SK-N-SH (cell line): ENCODE results near the gene TRPV6.

Experiments
- EZH2phosphoT487 ChIP-seq: fragments of 200-600 bp; sonication (generic); IDR thresholded peaks from 2 replicates; pipeline ENCODE4 v1.6.1; 2017; ENCODE audit warnings: low read depth, mixed run types, mild to moderate bottlenecking, antibody characterized with exemption, moderate library complexity, borderline replicate concordance
- FOSL2 ChIP-seq: IDR thresholded peaks from 2 replicates; pipeline ENCODE4 v1.4.0; 2012; ENCODE audit warnings: low read depth, mild to moderate bottlenecking, moderate library complexity, borderline replicate concordance
- GABPA ChIP-seq: IDR thresholded peaks from 2 replicates; pipeline ENCODE4 v1.4.0; 2012; ENCODE audit warnings: low read depth, mild to moderate bottlenecking
- NFIC ChIP-seq: IDR thresholded peaks from 2 replicates; pipeline ENCODE4 v1.4.0; 2012; ENCODE audit warnings: borderline replicate concordance
- POLR2AphosphoS5 ChIP-seq: IDR thresholded peaks from 2 replicates; pipeline ENCODE4 v1.6.1; 2012; ENCODE audit warnings: low read depth, low read length
- SMC3 ChIP-seq: IDR thresholded peaks from 2 replicates; pipeline ENCODE4 v1.6.1; 2012; ENCODE audit warnings: low read depth, low read length, improper control_type of control experiment
- TF ChIP-seq, protein P1 (sequence below): IDR thresholded peaks from 2 replicates; pipeline ENCODE4 v1.4.0; 2012; ENCODE audit warnings: low read depth, borderline replicate concordance
- TF ChIP-seq, protein P2 (sequence below): fragments of 200-600 bp; sonication (generic); IDR thresholded peaks from 2 replicates; pipeline ENCODE4 v1.6.1; 2017; ENCODE audit warnings: antibody characterized with exemption, mild to moderate bottlenecking, moderate library complexity

DNA sequence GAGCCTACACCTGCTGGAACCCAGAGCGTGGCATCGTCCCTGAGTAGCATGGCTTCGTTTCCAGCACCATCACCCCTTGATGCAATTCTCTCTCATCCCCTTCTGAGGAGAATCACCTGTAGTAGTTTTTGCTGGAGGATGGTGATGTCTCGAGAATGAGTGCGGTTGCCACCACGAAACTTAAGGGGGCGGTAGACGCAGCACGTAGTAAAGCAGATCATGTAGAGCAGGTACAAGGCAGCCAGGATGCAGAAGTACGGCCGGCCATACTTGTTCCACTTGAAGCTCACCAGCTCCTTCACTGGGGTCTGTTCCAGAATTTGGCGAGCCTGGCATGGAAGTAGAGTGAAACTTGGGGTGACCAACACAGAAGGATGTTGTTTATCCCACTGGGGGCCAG lies 39.9 kb upstream of the TRPV6 start:
- TF ChIP-seq, protein P1, sequence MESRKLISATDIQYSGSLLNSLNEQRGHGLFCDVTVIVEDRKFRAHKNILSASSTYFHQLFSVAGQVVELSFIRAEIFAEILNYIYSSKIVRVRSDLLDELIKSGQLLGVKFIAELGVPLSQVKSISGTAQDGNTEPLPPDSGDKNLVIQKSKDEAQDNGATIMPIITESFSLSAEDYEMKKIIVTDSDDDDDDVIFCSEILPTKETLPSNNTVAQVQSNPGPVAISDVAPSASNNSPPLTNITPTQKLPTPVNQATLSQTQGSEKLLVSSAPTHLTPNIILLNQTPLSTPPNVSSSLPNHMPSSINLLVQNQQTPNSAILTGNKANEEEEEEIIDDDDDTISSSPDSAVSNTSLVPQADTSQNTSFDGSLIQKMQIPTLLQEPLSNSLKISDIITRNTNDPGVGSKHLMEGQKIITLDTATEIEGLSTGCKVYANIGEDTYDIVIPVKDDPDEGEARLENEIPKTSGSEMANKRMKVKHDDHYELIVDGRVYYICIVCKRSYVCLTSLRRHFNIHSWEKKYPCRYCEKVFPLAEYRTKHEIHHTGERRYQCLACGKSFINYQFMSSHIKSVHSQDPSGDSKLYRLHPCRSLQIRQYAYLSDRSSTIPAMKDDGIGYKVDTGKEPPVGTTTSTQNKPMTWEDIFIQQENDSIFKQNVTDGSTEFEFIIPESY, result no peak
- TF ChIP-seq SMC3, result no peak
- no peak for TF ChIP-seq FOSL2
- TF ChIP-seq, protein P2, sequence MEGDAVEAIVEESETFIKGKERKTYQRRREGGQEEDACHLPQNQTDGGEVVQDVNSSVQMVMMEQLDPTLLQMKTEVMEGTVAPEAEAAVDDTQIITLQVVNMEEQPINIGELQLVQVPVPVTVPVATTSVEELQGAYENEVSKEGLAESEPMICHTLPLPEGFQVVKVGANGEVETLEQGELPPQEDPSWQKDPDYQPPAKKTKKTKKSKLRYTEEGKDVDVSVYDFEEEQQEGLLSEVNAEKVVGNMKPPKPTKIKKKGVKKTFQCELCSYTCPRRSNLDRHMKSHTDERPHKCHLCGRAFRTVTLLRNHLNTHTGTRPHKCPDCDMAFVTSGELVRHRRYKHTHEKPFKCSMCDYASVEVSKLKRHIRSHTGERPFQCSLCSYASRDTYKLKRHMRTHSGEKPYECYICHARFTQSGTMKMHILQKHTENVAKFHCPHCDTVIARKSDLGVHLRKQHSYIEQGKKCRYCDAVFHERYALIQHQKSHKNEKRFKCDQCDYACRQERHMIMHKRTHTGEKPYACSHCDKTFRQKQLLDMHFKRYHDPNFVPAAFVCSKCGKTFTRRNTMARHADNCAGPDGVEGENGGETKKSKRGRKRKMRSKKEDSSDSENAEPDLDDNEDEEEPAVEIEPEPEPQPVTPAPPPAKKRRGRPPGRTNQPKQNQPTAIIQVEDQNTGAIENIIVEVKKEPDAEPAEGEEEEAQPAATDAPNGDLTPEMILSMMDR, result 0 out of 2 replicates have a peak, but pooled peaks have one; percentile 3
- TF ChIP-seq POLR2AphosphoS5, result no peak
- TF ChIP-seq NFIC, result no peak
- TF ChIP-seq EZH2phosphoT487, result no peak
- no peak for TF ChIP-seq GABPA
